Uterus (tissue), 4 donors: Measurements from ENCODE around the gene ZRANB2. TPM values are rescaled to one million over a fixed set of nuclear protein-coding genes. Genes with fewer than 3 reads are reported as not detected.

Source experiments
- DNase-seq, 2 donors: peaks; one replicate each; pipeline ENCODE4 v3.0.0-alpha.2; 2019 to 2020
- H3K27ac ChIP-seq, 2 donors: fragments of 200-600 bp; sonication (generic); 1 replicate in 1 of 2; 2 replicates in 1 of 2; pipeline ENCODE4 v1.5.1; 2016 to 2018
- H3K27me3 ChIP-seq, 2 donors: fragments of 200-600 bp; sonication (generic); one replicate each; pipeline ENCODE4 v1.5.1; 2018 to 2019; ENCODE audit warnings: control low read depth in 1 of 2
- H3K36me3 ChIP-seq, 2 donors: fragments of 200-600 bp; sonication (generic); one replicate each; pipeline ENCODE4 v1.5.1; 2019; ENCODE audit warnings: control low read depth in 1 of 2
- H3K4me1 ChIP-seq, 2 donors: fragments of 200-600 bp; sonication (generic); one replicate each; pipeline ENCODE4 v1.5.1; 2018 to 2019; ENCODE audit warnings: control low read depth in 1 of 2
- H3K4me3 ChIP-seq, 2 donors: fragments of 200-600 bp; sonication (generic); 1 replicate in 1 of 2; 2 replicates in 1 of 2; pipeline ENCODE4 v1.5.1; 2018 to 2019; ENCODE audit warnings: mild to moderate bottlenecking in 1 of 2
- H3K9me3 ChIP-seq, 2 donors: fragments of 200-600 bp; sonication (generic); one replicate each; pipeline ENCODE4 v1.5.1; 2019; ENCODE audit warnings: control low read depth in 1 of 2
- POLR2A ChIP-seq, 2 donors: fragments of 450-650 bp; IDR thresholded peaks; one replicate each; pipeline ENCODE4 v1.6.1; 2016; ENCODE audit warnings: antibody characterized with exemption in 2 of 2, mild to moderate bottlenecking in 1 of 2, moderate library complexity in 1 of 2
- intact Hi-C: fragments of 100-400 bp; cut with DNase I; formaldehyde crosslinking; loops from one replicate; pipeline ENCODE4 v1.15.1; 2023; ENCODE audit warnings: low total_unique reads
- total RNA-seq, 4 donors: library from RNA; depleted of rRNA in 3 of 4; stranded (reverse); fragments of >200 nt in 3 of 4; gene quantifications; one replicate each; pipeline versions ENCODE4 v1.1.0 to v1.2.4, GENCODE V29; 2014 to 2023
- TF ChIP-seq, protein P1 (sequence below), 4 experiments: fragments of 200-600 bp in 2 of 4; fragments of 450-650 bp in 2 of 4; sonication (generic) in 2 of 4; IDR thresholded peaks; one replicate each; pipeline ENCODE4 v1.5.1; 2016 to 2019; ENCODE audit warnings: antibody characterized with exemption in 4 of 4, mild to moderate bottlenecking in 2 of 4, moderate library complexity in 1 of 4
- donor health status: DM: yes; HTN: yes; CAD: no.

ZRANB2 gene, protein sequence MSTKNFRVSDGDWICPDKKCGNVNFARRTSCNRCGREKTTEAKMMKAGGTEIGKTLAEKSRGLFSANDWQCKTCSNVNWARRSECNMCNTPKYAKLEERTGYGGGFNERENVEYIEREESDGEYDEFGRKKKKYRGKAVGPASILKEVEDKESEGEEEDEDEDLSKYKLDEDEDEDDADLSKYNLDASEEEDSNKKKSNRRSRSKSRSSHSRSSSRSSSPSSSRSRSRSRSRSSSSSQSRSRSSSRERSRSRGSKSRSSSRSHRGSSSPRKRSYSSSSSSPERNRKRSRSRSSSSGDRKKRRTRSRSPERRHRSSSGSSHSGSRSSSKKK
- 100 to 1,000 TPM in 2 of 4 donors, 10 to 100 TPM in 2; 29.5 to 178 (median 122) TPM for total RNA-seq

DNA sequence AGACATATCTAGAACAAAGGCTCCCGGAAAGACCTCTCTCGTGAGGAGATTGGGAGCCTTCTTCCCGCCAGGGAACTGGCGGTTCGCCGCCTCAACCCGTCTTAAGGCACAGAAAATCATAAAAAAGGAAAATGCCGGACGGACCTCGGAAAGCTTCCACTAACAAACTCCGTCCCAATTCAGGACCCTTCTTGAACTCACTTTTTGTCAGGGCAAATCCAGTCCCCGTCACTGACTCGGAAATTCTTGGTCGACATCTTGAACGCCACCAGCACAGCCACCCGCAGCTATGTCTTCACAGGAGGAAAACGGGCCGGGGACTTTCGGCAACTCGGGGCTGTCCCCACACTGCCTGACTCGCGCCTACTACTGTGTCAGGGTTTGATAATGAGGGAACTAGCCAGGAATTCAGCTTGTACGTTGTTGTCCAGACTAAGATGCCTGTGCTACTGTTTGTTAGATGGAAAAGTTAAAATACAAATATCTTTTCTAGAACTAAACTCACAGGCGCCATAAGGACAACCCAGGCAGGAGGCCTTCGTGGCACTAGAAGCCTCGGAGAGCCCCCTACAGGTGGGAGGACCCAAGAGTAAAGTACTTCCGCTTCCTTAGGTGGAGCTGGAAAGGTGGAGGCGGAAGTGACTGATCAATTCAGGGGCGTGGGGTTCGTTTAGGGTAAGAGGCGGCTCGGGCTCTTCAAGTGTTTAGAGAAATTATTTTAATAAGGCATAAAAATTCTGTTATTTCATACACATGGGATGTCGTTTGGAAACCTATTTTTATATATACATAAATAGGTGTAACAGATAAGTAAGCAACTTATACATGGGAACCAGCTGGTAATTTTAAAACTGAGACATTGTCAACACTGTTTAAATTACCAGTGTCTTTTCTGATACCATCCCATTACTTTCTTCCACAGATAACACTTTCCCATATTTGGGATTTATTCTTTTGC is at the start of gene ZRANB2:
TSS of gene ZRANB2 (minus strand) at position 297 of the 958 bp plus-strand sequence. CDS start at position 257, 40 bp downstream.
- no peaks in the 10 kb centered on the region for H3K36me3 ChIP-seq
- peak within 1 kb of the TSS; percentile 73 to 86 for H3K4me3 ChIP-seq
- H3K9me3 ChIP-seq: no peaks in the 10 kb centered on the region
- H3K27ac ChIP-seq: peak within 1 kb of the TSS; percentile 84 to 92
- DNase-seq: peak; percentile 88 to 91
- H3K4me1 ChIP-seq: peaks cover 0 to 7% of the 10 kb centered on the region in 2 donors
- H3K27me3 ChIP-seq: no peaks in the 10 kb centered on the region
- peak; percentile 52 to 56 for TF ChIP-seq POLR2A (IDR thresholded peaks at IDR 0.05)
- TF ChIP-seq, protein P1, sequence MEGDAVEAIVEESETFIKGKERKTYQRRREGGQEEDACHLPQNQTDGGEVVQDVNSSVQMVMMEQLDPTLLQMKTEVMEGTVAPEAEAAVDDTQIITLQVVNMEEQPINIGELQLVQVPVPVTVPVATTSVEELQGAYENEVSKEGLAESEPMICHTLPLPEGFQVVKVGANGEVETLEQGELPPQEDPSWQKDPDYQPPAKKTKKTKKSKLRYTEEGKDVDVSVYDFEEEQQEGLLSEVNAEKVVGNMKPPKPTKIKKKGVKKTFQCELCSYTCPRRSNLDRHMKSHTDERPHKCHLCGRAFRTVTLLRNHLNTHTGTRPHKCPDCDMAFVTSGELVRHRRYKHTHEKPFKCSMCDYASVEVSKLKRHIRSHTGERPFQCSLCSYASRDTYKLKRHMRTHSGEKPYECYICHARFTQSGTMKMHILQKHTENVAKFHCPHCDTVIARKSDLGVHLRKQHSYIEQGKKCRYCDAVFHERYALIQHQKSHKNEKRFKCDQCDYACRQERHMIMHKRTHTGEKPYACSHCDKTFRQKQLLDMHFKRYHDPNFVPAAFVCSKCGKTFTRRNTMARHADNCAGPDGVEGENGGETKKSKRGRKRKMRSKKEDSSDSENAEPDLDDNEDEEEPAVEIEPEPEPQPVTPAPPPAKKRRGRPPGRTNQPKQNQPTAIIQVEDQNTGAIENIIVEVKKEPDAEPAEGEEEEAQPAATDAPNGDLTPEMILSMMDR (IDR thresholded peaks at IDR 0.05): peak; percentile 66 to 80 (median 72)
- intact Hi-C loops: no loop called here

DNA sequence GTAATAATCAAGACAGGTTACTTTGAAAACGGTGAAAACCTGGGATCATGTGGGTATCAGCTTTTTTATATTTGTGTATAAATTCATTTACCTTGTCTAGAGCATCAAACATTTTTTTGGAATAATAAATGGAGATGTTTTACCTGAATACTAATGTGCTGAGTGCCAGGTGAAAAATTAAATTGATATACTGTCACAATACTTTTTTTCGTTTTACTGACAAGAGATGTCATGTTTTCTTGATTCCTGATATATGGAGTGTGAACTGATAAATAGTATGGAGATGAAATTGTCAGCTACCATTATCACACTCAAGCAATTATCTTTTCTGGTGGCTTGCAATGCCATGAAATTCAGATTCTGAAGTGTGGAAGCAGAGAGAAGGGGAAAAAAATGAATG is 47.2 kb upstream of the ZRANB2 start:
- no peak for TF ChIP-seq POLR2A (IDR thresholded peaks at IDR 0.05)
- TF ChIP-seq, protein P1 (IDR thresholded peaks at IDR 0.05): no peak
- intact Hi-C loops: no loop called here
- peaks cover 0 to 8% of the 10 kb centered on the region in 2 donors for H3K9me3 ChIP-seq

DNA sequence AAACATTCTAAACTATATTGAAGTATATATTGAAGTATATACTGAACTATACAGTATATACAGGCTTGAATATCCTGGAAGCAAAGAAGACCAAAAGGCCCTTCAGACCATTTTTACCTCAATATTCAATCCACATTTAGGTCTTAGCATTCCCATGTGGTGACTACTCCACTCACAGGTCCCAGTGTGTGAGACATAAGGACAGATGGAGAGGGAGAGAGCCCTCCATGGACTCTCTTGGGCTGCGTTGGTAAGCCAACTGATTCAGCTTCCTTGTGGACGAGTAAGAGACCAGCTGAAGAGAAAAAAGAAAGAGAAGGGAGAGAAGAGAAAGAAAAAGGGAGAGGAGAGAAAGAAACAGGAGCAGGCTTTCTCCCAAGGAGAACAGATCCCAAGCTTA is 37.3 kb upstream of the ZRANB2 start:
- no peaks in the 10 kb centered on the region for H3K4me1 ChIP-seq
- no peaks in the 10 kb centered on the region for H3K27me3 ChIP-seq
- no peak overlapping the region for H3K27ac ChIP-seq
- no peaks in the 10 kb centered on the region for H3K36me3 ChIP-seq
- no peak for DNase-seq
- no peak overlapping the region for H3K4me3 ChIP-seq
- intact Hi-C loops: no loop called here
- H3K9me3 ChIP-seq: no peaks in the 10 kb centered on the region
- TF ChIP-seq, protein P1 (IDR thresholded peaks at IDR 0.05): no peak
- no peak for TF ChIP-seq POLR2A (IDR thresholded peaks at IDR 0.05)

More for the DNA sequence above, 47.2 kb upstream of the ZRANB2 start:
- H3K27ac ChIP-seq: no peak overlapping the region
- H3K4me1 ChIP-seq: no peaks in the 10 kb centered on the region
- H3K27me3 ChIP-seq: no peaks in the 10 kb centered on the region
- no peaks in the 10 kb centered on the region for H3K36me3 ChIP-seq
- DNase-seq: no peak
- H3K4me3 ChIP-seq: no peak overlapping the region

DNA sequence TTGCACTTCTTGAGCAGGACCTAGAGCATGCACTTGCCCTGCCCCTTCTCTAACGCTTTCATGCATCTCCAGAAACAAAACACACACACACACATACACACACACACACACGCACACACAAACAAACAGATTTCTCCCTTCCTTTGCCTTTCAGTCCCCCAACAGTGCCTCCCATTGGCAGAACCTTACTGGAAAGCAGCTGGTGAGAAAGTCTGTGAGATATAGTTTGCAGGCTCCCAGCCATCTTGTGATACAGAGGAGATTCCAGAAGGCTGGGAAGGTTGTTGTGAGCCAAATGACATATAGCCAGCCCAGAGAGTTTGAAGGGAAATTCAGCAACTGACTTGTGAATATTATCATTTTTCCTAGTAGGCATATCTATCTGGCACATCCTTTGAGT is 35.9 kb upstream of the ZRANB2 start:
- TF ChIP-seq POLR2A (IDR thresholded peaks at IDR 0.05): no peak
- TF ChIP-seq, protein P1 (IDR thresholded peaks at IDR 0.05): no peak

More for the DNA sequence above, 35.9 kb upstream of the ZRANB2 start:
- no peaks in the 10 kb centered on the region for H3K4me1 ChIP-seq
- H3K9me3 ChIP-seq: no peaks in the 10 kb centered on the region
- intact Hi-C loops: no loop called here
- no peak for DNase-seq
- no peaks in the 10 kb centered on the region for H3K36me3 ChIP-seq
- no peak overlapping the region for H3K27ac ChIP-seq
- no peaks in the 10 kb centered on the region for H3K27me3 ChIP-seq
- no peak overlapping the region for H3K4me3 ChIP-seq
